NCI-H1048 (cell line): ENCODE measurements around the gene CCL20.

Experiments used
- DNase-seq: peaks from one replicate; lab custom pipeline; 2025; lab: John Stamatoyannopoulos, UW

The CCL20 gene

GRCh38 chr2:227804975-227805374 lies 8.7 kb upstream of the CCL20 start:
- no peak for DNase-seq

- no peak for DNase-seq
Observed at GRCh38 chr2:227805578-227805977, 8.1 kb upstream of the CCL20 start.

GRCh38 chr2:227808936-227809335 lies 4.7 kb upstream of the CCL20 start:
- DNase-seq = no peak

GRCh38 chr2:227812001-227812400 lies 1.6 kb upstream of the CCL20 start:
- no peak for DNase-seq

GRCh38 chr2:227813229-227813561 lies 447 bp upstream of the CCL20 start:
- no peak for DNase-seq

- no peak for DNase-seq
Observed at GRCh38 chr2:227815066-227815465, 1.4 kb downstream of the CCL20 start.

- no peak for DNase-seq
Observed at GRCh38 chr2:227816507-227817294, 3.1 kb downstream of the CCL20 start.

GRCh38 chr2:227817336-227817735 lies 3.7 kb downstream of the CCL20 start:
- DNase-seq = no peak

- DNase-seq = no peak
Observed at GRCh38 chr2:227817850-227818674, 4.4 kb downstream of the CCL20 start.

GRCh38 chr2:227818675-227819397 lies 5.2 kb downstream of the CCL20 start:
- DNase-seq = no peak

GRCh38 chr2:227819398-227819697 lies 5.7 kb downstream of the CCL20 start:
- DNase-seq = no peak

GRCh38 chr2:227821043-227821942 lies 7.7 kb downstream of the CCL20 start:
- DNase-seq = no peak

- no peak for DNase-seq
Observed at GRCh38 chr2:227822416-227823003, 8.9 kb downstream of the CCL20 start.

- no peak for DNase-seq
Observed at GRCh38 chr2:227823922-227824321, 10.3 kb downstream of the CCL20 start.

GRCh38 chr2:227824711-227825110 lies 11.1 kb downstream of the CCL20 start:
- no peak for DNase-seq

- no peak for DNase-seq
Observed at GRCh38 chr2:227826019-227826521, 12.4 kb downstream of the CCL20 start.

GRCh38 chr2:227826563-227826962 lies 12.9 kb downstream of the CCL20 start:
- no peak for DNase-seq

GRCh38 chr2:227827143-227827542 lies 13.5 kb downstream of the CCL20 start:
- no peak for DNase-seq

- no peak for DNase-seq
Observed at GRCh38 chr2:227828477-227828912, 14.9 kb downstream of the CCL20 start.

- no peak for DNase-seq
Observed at GRCh38 chr2:227829337-227829736, 15.7 kb downstream of the CCL20 start.

GRCh38 chr2:227834423-227834822 lies 20.8 kb downstream of the CCL20 start:
- no peak for DNase-seq
